Measurements from ENCODE around the gene ANGPT4. TPM values are rescaled to one million over a fixed set of nuclear protein-coding genes. Genes with fewer than 3 reads are reported as not detected.

The ANGPT4 gene
- total RNA-seq, 1 experiment from 2014 or later: 0.20 TPM

DNA sequence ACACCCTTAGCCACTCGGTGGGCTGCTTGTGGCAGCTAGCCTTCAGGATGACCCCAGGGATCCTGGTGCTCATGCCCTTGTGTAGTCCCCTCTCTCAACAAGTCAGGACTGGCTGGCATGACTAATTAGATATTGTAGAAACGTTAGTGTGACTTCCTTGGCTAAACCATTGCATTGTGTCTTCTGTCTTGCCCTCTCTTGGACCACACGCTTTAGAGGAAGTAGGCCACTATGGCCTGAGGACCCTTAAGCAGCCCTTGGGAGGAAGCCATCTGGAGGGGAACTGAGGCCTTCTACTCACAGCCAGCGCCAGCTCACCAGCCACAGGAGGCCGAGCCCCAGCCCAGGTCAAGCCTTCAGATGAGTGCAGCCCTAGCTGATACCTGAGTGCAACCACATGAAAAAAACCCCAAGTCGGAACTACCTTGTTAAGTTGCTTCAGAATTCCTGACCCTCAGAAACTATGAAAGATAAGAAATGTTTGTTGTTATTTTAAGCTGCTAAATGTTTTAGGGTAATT is 10.1 kb downstream of the ANGPT4 start:
- no peak overlapping the region for H3K4me3 Mint-ChIP-seq
- H3K36me3 Mint-ChIP-seq: peaks cover under 1% of the 10 kb centered on the region; the same call in 1 of the 2 replicates
- no peak for ATAC-seq

DNA sequence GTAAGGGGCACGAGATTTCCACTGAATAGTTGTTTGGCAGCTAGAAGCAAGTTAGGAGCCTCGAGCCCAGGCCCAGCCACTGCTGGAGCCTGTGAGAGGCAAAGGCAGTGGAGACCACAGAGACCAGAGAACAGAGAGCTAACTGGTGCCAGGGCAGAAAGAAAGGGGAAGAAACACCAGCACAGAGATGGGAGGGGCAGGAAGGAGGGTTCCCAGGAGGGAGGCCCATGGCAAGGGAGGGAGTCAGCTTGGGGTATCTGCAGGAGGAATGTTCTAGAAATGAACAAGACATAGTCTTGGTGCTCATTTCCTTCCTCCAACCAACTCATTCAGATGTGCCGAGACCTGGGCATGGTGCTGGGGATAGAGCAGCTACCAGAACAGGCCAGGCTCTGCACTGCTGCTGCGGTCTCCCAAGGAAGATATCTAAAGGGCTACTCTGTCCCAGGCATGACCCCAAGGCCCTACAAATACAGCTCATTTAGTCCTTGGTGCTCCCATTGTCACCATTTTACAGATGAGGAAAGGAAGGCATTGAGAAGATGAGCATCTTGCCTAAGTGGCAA is 10.7 kb downstream of the ANGPT4 start:
- no peak for ATAC-seq
- TF ChIP-seq, protein P1, sequence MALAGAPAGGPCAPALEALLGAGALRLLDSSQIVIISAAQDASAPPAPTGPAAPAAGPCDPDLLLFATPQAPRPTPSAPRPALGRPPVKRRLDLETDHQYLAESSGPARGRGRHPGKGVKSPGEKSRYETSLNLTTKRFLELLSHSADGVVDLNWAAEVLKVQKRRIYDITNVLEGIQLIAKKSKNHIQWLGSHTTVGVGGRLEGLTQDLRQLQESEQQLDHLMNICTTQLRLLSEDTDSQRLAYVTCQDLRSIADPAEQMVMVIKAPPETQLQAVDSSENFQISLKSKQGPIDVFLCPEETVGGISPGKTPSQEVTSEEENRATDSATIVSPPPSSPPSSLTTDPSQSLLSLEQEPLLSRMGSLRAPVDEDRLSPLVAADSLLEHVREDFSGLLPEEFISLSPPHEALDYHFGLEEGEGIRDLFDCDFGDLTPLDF (CRISPR knock-in tag; IDR thresholded peaks at IDR 0.05): no peak
- TF ChIP-seq, protein P2, sequence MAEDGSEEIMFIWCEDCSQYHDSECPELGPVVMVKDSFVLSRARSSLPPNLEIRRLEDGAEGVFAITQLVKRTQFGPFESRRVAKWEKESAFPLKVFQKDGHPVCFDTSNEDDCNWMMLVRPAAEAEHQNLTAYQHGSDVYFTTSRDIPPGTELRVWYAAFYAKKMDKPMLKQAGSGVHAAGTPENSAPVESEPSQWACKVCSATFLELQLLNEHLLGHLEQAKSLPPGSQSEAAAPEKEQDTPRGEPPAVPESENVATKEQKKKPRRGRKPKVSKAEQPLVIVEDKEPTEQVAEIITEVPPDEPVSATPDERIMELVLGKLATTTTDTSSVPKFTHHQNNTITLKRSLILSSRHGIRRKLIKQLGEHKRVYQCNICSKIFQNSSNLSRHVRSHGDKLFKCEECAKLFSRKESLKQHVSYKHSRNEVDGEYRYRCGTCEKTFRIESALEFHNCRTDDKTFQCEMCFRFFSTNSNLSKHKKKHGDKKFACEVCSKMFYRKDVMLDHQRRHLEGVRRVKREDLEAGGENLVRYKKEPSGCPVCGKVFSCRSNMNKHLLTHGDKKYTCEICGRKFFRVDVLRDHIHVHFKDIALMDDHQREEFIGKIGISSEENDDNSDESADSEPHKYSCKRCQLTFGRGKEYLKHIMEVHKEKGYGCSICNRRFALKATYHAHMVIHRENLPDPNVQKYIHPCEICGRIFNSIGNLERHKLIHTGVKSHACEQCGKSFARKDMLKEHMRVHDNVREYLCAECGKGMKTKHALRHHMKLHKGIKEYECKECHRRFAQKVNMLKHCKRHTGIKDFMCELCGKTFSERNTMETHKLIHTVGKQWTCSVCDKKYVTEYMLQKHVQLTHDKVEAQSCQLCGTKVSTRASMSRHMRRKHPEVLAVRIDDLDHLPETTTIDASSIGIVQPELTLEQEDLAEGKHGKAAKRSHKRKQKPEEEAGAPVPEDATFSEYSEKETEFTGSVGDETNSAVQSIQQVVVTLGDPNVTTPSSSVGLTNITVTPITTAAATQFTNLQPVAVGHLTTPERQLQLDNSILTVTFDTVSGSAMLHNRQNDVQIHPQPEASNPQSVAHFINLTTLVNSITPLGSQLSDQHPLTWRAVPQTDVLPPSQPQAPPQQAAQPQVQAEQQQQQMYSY (CRISPR knock-in tag; IDR thresholded peaks at IDR 0.05): no peak
- TF ChIP-seq, protein P3, sequence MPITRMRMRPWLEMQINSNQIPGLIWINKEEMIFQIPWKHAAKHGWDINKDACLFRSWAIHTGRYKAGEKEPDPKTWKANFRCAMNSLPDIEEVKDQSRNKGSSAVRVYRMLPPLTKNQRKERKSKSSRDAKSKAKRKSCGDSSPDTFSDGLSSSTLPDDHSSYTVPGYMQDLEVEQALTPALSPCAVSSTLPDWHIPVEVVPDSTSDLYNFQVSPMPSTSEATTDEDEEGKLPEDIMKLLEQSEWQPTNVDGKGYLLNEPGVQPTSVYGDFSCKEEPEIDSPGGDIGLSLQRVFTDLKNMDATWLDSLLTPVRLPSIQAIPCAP (CRISPR knock-in tag; IDR thresholded peaks at IDR 0.05): no peak
- TF ChIP-seq, protein P4, sequence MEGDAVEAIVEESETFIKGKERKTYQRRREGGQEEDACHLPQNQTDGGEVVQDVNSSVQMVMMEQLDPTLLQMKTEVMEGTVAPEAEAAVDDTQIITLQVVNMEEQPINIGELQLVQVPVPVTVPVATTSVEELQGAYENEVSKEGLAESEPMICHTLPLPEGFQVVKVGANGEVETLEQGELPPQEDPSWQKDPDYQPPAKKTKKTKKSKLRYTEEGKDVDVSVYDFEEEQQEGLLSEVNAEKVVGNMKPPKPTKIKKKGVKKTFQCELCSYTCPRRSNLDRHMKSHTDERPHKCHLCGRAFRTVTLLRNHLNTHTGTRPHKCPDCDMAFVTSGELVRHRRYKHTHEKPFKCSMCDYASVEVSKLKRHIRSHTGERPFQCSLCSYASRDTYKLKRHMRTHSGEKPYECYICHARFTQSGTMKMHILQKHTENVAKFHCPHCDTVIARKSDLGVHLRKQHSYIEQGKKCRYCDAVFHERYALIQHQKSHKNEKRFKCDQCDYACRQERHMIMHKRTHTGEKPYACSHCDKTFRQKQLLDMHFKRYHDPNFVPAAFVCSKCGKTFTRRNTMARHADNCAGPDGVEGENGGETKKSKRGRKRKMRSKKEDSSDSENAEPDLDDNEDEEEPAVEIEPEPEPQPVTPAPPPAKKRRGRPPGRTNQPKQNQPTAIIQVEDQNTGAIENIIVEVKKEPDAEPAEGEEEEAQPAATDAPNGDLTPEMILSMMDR (IDR thresholded peaks at IDR 0.05): no peak
- TF ChIP-seq GABPB1 (CRISPR knock-in tag; IDR thresholded peaks at IDR 0.05): no peak
- TF ChIP-seq OVOL2 (CRISPR knock-in tag; IDR thresholded peaks at IDR 0.05; ENCODE audit: borderline replicate concordance): no peak
- TF ChIP-seq EMX1 (CRISPR knock-in tag; IDR thresholded peaks at IDR 0.05): no peak

More for the DNA sequence above, 10.1 kb downstream of the ANGPT4 start:
- ChIA-PET CTCF (interaction anchor here (2.8 kb wide), 1 partner anchor 21 kb away, joined by 10 read pairs; no protein-coding TSS in a partner anchor), POLR2A (no interaction called here)
- no peak for DNase-seq (ENCODE audit: low spot score)
- peaks cover 3% of the 10 kb centered on the region for H3K4me1 Mint-ChIP-seq
- H3K27me3 Mint-ChIP-seq (ENCODE audit: low read depth): no peaks in the 10 kb centered on the region; the same call in 1 of the 2 replicates
- no peak overlapping the region for H3K27ac Mint-ChIP-seq
- peaks cover 8% of the 10 kb centered on the region for H3K9me3 Mint-ChIP-seq
- no peak for TF ChIP-seq HMGA2 (CRISPR knock-in tag; IDR thresholded peaks at IDR 0.05)
- TF ChIP-seq SP1 (CRISPR knock-in tag; conservative IDR thresholded peaks at IDR 0.05): no peak
- TF ChIP-seq, protein P5, sequence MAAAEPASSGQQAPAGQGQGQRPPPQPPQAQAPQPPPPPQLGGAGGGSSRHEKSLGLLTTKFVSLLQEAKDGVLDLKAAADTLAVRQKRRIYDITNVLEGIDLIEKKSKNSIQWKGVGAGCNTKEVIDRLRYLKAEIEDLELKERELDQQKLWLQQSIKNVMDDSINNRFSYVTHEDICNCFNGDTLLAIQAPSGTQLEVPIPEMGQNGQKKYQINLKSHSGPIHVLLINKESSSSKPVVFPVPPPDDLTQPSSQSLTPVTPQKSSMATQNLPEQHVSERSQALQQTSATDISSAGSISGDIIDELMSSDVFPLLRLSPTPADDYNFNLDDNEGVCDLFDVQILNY (CRISPR knock-in tag; IDR thresholded peaks at IDR 0.05): no peak
- no peak for TF ChIP-seq ZNF219 (CRISPR knock-in tag; IDR thresholded peaks at IDR 0.05; ENCODE audit: borderline replicate concordance)
- no peak for TF ChIP-seq ZNF121 (CRISPR knock-in tag; IDR thresholded peaks at IDR 0.05)
- TF ChIP-seq, protein P6, sequence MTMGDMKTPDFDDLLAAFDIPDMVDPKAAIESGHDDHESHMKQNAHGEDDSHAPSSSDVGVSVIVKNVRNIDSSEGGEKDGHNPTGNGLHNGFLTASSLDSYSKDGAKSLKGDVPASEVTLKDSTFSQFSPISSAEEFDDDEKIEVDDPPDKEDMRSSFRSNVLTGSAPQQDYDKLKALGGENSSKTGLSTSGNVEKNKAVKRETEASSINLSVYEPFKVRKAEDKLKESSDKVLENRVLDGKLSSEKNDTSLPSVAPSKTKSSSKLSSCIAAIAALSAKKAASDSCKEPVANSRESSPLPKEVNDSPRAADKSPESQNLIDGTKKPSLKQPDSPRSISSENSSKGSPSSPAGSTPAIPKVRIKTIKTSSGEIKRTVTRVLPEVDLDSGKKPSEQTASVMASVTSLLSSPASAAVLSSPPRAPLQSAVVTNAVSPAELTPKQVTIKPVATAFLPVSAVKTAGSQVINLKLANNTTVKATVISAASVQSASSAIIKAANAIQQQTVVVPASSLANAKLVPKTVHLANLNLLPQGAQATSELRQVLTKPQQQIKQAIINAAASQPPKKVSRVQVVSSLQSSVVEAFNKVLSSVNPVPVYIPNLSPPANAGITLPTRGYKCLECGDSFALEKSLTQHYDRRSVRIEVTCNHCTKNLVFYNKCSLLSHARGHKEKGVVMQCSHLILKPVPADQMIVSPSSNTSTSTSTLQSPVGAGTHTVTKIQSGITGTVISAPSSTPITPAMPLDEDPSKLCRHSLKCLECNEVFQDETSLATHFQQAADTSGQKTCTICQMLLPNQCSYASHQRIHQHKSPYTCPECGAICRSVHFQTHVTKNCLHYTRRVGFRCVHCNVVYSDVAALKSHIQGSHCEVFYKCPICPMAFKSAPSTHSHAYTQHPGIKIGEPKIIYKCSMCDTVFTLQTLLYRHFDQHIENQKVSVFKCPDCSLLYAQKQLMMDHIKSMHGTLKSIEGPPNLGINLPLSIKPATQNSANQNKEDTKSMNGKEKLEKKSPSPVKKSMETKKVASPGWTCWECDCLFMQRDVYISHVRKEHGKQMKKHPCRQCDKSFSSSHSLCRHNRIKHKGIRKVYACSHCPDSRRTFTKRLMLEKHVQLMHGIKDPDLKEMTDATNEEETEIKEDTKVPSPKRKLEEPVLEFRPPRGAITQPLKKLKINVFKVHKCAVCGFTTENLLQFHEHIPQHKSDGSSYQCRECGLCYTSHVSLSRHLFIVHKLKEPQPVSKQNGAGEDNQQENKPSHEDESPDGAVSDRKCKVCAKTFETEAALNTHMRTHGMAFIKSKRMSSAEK (CRISPR knock-in tag; IDR thresholded peaks at IDR 0.05; ENCODE audit: borderline replicate concordance): no peak
- TF ChIP-seq ZNF671 (CRISPR knock-in tag; IDR thresholded peaks at IDR 0.05): no peak
- TF ChIP-seq ZNF138 (CRISPR knock-in tag; conservative IDR thresholded peaks at IDR 0.05): no peak
- TF ChIP-seq, protein P7, sequence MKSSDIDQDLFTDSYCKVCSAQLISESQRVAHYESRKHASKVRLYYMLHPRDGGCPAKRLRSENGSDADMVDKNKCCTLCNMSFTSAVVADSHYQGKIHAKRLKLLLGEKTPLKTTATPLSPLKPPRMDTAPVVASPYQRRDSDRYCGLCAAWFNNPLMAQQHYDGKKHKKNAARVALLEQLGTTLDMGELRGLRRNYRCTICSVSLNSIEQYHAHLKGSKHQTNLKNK (CRISPR knock-in tag; IDR thresholded peaks at IDR 0.05): no peak
- TF ChIP-seq GABPB1 (CRISPR knock-in tag; IDR thresholded peaks at IDR 0.05): no peak
- TF ChIP-seq, protein P8, sequence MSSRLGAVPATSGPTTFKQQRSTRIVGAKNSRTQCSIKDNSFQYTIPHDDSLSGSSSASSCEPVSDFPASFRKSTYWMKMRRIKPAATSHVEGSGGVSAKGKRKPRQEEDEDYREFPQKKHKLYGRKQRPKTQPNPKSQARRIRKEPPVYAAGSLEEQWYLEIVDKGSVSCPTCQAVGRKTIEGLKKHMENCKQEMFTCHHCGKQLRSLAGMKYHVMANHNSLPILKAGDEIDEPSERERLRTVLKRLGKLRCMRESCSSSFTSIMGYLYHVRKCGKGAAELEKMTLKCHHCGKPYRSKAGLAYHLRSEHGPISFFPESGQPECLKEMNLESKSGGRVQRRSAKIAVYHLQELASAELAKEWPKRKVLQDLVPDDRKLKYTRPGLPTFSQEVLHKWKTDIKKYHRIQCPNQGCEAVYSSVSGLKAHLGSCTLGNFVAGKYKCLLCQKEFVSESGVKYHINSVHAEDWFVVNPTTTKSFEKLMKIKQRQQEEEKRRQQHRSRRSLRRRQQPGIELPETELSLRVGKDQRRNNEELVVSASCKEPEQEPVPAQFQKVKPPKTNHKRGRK (CRISPR knock-in tag; IDR thresholded peaks at IDR 0.05; ENCODE audit: borderline replicate concordance): no peak
- no peak for TF ChIP-seq ATF1 (CRISPR knock-in tag; IDR thresholded peaks at IDR 0.05)
- no peak for TF ChIP-seq FOXK1 (CRISPR knock-in tag; IDR thresholded peaks at IDR 0.05)
- TF ChIP-seq ZNF423 (CRISPR knock-in tag; IDR thresholded peaks at IDR 0.05): no peak
- TF ChIP-seq EMX1 (CRISPR knock-in tag; IDR thresholded peaks at IDR 0.05): no peak
- TF ChIP-seq, protein P9, sequence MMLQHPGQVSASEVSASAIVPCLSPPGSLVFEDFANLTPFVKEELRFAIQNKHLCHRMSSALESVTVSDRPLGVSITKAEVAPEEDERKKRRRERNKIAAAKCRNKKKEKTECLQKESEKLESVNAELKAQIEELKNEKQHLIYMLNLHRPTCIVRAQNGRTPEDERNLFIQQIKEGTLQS (CRISPR knock-in tag; conservative IDR thresholded peaks at IDR 0.05): no peak

More for the DNA sequence above, 10.7 kb downstream of the ANGPT4 start:
- ChIA-PET POLR2A (no interaction called here), CTCF (interaction anchor here (2.8 kb wide), 1 partner anchor 20 kb away, joined by 10 read pairs; no protein-coding TSS in a partner anchor)
- no peak for DNase-seq (ENCODE audit: low spot score)
- H3K9me3 Mint-ChIP-seq: peaks cover 13% of the 10 kb centered on the region
- H3K27me3 Mint-ChIP-seq (ENCODE audit: low read depth): no peaks in the 10 kb centered on the region; the same call in 1 of the 2 replicates
- no peak overlapping the region for H3K4me3 Mint-ChIP-seq
- peaks cover 4% of the 10 kb centered on the region; the same call in 1 of the 2 replicates for H3K36me3 Mint-ChIP-seq
- H3K4me1 Mint-ChIP-seq: peaks cover 3% of the 10 kb centered on the region
- no peak overlapping the region for H3K27ac Mint-ChIP-seq

Measured in WTC11 (cell line).